Measurements from ENCODE around the gene F9. TPM values are rescaled to one million over a fixed set of nuclear protein-coding genes. Genes with fewer than 3 reads are reported as not detected.
"Not testable (repeated sequence)": the region's sequence is repeated elsewhere in the genome, so short reads cannot be mapped to it uniquely, and the experiment has no call there.

The F9 gene
- polyA plus RNA-seq (2014; cell fraction: cytosol; rRNA removed), result not detected in 2 replicates
- not detected in 2 replicates for polyA plus RNA-seq (2014; cell fraction: nucleus; rRNA removed)

GRCh38 chrX:139530550-139530949 lies at the start of gene F9:
TSS of gene F9 (plus strand) at chrX:139530739. CDS start at chrX:139530765, 26 bp downstream.
- no peak for DNase-seq (ENCODE audit: low spot score)

GRCh38 chrX:139483699-139484098 lies 46.8 kb upstream of the F9 start:
- DNase-seq (ENCODE audit: low spot score), result no peak

DNA sequence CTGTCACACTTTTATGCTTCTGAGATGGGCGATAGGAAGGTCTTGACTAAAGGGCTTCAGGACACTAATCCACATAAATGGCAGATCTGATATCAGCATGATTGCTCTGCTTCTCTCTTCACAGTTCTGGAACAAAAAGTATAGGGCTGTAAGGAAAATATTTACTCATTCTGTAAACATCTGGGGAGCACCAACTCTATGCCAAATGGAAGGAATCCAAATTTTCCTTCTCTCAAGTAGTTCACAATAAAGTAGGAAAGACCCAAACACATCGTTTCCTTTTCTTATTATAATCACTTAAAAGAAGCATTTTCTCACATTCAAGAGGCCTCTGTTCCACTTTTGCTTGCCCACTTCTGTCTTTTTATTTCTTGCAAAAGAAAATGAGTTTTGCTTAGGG lies 45.9 kb upstream of the F9 start:
- no peak for DNase-seq (ENCODE audit: low spot score)

DNA sequence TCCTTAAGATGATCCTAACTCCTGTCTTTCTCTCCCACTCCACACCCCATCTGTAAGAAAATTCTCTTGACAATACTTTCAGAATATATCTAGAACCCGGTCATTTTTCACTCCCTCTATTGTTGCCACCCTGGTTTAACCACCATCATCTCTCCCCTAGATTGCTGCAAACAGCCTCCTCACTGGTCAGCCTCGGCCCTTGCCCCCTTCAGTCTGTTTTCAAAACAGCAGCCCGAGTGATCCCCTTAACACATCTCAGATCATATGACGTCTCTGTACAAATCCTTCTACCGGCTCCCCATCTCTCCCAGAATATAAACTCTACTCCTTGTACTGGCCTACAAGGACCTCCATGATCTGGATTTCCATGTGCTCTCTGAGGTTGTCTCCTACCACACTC lies 35.2 kb upstream of the F9 start:
- no peak for DNase-seq (ENCODE audit: low spot score)

GRCh38 chrX:139506333-139506732 lies 24.2 kb upstream of the F9 start:
- no peak for DNase-seq (ENCODE audit: low spot score)

DNA sequence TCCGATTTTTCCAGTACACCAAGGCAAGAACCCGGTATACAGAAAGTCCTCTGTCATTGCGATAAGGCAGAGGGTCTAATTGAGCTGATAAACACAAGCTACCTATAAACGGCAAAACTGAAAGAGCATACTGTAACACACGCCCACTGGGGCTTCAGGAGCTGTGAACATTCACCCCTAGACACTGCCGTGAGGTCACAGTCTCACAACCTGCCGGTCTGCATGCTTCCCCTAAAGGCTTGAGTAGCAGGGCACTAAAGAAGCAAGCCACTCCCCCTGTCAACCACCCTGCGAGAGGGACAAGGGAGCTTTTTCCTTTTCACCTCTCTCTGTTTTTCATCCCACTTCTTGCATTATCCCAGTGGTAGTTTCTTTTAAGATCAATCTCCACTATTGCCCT lies 22.4 kb upstream of the F9 start:
- no peak for DNase-seq (ENCODE audit: low spot score)

DNA sequence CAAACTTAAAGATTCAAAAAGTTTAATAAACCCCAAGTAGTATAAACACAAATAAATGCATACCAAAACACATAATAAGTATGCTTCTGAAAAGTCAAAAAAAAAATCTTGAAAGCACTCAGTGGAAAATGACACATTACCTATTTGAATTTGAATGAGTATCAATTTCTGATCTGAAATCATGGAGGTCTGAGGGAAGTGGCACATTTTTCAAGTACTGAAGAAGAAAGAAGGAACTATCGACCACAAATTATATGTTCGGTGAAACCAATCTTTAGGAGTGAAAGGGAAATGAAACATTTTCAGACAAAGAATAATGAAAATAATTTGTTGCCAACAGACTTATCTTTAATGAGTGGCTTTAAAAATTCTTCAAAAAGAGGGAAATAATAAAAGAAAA lies 12.1 kb upstream of the F9 start:
- no peak for DNase-seq (ENCODE audit: low spot score)

DNA sequence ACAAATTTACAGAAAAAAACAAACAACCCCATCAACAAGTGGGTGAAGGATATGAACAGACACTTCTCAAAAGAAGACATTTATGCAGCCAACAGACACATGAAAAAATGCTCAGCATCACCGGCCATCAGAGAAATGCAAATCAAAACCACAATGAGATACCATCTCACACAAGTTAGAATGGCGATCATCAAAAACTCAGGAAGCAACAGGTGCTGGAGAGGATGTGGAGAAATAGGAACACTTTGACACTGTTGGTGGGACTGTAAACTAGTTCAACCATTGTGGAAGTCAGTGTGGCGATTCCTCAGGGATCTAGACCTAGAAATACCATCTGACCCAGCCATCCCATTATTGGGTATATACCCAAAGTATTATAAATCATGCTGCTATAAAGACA lies 1.7 kb upstream of the F9 start:
- not testable (repeated sequence) for DNase-seq (ENCODE audit: low spot score)

DNA sequence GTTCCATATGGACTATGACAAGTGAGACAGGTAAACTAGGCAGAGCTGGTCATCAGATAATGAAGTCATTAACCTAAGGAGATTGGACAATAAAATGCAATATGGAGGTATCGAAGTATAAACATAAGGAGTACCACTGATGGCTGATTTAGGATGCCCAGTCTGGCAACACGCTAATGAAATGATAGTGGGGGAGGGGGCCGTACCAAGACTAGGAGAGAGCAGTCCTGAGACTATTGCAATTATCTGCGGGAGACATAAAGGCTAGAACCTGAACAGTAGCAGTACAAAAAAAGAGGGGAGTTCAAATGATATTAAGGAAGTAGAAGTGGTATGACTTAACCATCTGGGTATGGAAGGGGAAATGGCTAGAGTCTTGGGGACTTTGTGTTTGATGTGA lies 2.3 kb downstream of the F9 start:
- DNase-seq (ENCODE audit: low spot score), result no peak

DNA sequence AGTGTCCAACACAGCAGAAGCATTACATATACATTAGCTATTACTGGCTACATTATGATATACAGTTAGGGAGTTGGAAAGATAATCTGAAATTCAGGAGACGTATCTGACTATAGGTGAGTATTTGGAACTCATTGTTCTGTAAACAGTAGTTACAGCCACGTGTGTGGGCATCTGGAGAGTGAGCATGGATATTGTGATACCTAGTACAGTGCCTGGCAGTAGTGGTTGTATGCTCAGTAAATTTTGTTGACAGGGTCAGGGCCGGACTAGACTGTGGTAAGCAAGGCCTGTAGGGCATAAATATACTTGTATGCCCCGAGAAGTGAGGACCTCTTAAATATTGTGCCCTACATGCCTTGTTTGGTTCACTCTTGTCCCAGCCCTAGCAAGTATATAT lies 2.9 kb downstream of the F9 start:
- DNase-seq (ENCODE audit: low spot score), result no peak

- no peak for DNase-seq (ENCODE audit: low spot score)
Observed at GRCh38 chrX:139538907-139539790, 8.6 kb downstream of the F9 start.

DNA sequence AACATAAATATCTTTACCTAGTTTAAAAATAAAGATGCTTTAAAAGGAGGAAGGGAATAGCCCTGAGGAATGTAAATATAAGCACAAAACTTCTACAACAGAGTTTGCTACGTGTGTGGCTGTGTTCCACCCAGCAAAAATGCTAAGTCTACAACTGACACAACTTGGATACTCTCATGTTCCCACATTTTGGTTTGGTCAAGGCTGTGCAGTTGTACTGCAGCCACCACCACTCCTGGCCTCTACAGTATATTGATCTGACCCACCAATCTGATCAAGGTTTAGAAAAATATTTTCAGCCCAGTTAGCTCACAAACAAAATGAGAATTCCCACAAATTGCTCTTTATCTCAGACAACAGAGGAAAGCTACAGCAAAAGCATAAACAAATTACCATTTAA lies 12.1 kb downstream of the F9 start:
- no peak for DNase-seq (ENCODE audit: low spot score)

GRCh38 chrX:139543920-139544319 lies 13.4 kb downstream of the F9 start:
- no peak for DNase-seq (ENCODE audit: low spot score)

- DNase-seq (ENCODE audit: low spot score), result no peak
Observed at GRCh38 chrX:139544591-139544990, 14.1 kb downstream of the F9 start.

DNA sequence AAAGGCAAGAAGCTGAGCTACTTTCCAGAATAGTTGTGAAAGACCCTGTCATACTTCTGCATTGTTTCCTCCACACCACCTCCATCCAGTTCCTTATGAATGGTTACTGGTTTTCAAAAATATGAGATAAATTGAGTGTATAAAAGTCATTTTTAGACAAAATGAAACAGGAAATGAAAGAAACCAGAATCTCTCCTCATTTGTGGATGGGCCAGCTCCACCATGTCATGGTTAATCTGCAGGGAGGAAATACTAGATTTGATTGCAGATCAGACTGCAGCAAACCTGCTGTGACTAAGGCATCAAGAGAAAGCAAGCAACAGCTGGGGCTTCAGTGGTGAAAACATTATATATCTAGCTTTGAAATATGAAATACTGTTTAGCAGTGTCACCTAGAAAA lies 23.8 kb downstream of the F9 start:
- DNase-seq (ENCODE audit: low spot score), result no peak

DNA sequence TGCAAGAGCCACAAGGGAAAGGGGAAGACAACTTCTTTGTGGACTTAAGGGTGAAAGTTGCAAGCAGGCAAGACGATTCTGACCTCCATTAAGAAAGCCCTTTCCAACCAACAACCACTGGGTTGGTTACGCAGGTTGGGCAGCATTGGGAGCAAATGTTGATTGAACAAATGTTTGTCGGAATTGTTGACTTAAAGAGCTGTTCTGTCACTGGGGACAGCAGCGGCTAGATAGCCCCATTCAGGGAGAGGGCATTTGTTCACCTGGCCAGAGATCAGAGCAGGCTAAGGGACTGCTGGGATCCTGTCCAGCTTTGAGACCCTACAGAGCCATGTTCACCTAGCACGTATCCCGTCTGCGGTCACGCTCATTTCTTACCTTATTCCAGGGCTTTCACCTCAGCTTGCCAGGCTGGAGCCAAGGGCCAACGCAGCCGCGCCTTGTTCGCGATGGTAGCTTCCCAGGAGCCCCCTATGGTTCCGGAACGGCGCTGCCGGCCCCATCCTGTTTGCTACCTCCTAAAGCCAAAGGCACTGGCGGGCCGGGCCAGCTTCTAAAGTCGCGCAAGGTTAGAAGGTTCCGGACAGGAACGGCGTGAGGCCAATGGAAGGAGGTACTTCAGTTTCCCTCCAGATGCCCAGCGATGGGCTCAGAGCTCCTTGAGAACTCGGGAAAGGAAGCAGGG lies 24.6 kb downstream of the F9 start:
- DNase-seq (ENCODE audit: low spot score), result no peak

GRCh38 chrX:139559383-139560042 lies 29.0 kb downstream of the F9 start:
- peak; percentile 69 for DNase-seq (ENCODE audit: low spot score)

DNA sequence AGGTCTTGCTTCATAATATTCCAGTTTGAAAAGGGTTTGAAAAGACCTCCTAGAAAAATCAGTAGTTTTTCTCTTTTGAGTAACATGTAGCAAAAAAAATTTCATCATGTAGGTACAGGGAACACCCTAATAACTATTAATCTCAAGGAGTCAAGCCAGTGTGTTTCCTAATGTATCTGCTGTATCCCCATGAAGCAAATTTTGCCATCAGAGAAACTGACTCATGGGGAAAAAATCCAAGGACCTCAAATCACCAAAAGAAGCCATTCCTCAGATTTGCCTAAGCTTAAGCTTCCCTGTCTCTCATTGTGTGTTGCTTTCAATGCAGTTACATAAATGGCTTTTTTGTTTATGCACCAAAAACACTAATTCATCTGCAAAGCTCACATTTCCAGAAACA lies 29.7 kb downstream of the F9 start:
- DNase-seq (ENCODE audit: low spot score), result no peak

GRCh38 chrX:139563251-139563650 lies 32.7 kb downstream of the F9 start:
- no peak for DNase-seq (ENCODE audit: low spot score)

DNA sequence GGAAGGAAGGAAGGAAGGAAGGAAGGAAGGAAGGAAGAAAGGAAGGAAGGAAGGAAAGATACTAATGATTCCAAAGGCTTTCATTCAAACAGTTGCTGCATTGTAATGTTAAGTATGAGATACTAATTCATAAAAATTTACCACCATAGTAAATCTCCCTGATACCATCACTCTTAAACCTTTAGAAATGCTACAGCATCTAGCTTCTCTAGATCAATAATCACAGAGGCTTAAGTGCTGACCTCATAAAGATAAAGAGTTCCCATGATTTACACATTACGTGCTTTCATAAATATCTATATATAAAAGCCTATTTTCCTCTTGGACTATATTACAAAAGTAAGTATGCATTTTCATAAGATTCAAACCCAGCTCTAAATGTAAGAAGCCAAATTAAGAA lies 36.4 kb downstream of the F9 start:
- DNase-seq (ENCODE audit: low spot score), result no peak

- DNase-seq (ENCODE audit: low spot score), result no peak
Observed at GRCh38 chrX:139581068-139581467, 50.5 kb downstream of the F9 start.

DNA sequence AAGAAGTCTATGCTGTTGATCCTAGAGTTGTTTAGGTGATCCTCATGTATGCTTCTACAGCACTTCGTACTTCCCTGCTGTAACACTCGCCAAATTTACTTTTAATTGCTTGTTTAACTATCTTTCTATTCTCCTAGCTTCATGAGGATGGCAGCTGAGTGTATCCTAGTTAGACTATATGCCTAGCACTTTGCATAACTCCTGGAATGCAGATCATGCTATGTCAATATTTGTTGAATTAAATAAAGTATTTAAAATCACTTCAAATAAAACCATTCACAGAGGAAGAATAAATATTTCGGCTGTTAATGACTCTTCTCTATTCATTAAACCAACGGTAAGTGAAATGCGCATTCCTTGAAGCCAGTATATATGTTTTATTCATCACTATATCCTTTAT lies 55.1 kb downstream of the F9 start:
- no peak for DNase-seq (ENCODE audit: low spot score)
